ENCODE measurements around the gene ARHGAP22.

DNA sequence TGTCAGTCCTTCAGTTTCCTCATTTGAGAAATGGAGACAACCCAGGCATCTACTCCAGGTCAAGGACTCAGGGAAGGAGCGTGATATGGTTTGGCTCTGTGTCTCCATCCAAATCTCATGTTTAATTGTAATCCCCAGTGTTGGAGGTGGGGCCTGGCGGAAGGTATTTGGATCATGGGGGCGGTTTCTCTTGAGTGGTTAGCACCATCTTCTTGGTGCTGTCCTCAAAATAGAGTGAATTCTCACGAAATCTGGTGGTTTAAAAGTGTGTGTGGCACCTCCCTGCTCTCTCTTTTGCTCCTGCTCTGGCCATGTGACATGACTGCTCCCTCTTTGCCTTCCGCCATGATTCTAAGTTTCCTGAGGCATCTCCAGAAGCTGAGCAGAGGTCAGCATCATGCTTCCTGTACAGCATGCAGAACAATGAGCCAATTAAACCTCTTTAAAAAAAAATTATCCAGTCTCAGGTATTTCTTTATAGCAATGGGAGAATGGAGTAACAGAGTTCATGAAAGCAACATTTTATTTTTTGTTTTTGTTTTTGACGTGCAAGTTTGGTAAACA, 30.0 kb downstream of the ARHGAP22 start:
- TF ChIP-seq, protein P1, sequence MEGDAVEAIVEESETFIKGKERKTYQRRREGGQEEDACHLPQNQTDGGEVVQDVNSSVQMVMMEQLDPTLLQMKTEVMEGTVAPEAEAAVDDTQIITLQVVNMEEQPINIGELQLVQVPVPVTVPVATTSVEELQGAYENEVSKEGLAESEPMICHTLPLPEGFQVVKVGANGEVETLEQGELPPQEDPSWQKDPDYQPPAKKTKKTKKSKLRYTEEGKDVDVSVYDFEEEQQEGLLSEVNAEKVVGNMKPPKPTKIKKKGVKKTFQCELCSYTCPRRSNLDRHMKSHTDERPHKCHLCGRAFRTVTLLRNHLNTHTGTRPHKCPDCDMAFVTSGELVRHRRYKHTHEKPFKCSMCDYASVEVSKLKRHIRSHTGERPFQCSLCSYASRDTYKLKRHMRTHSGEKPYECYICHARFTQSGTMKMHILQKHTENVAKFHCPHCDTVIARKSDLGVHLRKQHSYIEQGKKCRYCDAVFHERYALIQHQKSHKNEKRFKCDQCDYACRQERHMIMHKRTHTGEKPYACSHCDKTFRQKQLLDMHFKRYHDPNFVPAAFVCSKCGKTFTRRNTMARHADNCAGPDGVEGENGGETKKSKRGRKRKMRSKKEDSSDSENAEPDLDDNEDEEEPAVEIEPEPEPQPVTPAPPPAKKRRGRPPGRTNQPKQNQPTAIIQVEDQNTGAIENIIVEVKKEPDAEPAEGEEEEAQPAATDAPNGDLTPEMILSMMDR (IDR thresholded peaks at IDR 0.05), result no peak
- no peak for TF ChIP-seq POLR2AphosphoS5 (IDR thresholded peaks at IDR 0.05)
- no peak for TF ChIP-seq POLR2A (IDR thresholded peaks at IDR 0.05)
